Stimulated activated CD8-positive, alpha-beta memory T cell treated with anti-CD3 and anti-CD28 coated beads, Interleukin-7, amount 100 ng/mL, for 1 hour (primary cell): ENCODE results near the gene CD22.

Experiments
- DNase-seq, 2 donors: peaks; one replicate each; pipeline ENCODE4 v3.0.0-alpha.2; 2020; ENCODE audit warnings: low read depth in 2 of 2

Gene CD22

DNA sequence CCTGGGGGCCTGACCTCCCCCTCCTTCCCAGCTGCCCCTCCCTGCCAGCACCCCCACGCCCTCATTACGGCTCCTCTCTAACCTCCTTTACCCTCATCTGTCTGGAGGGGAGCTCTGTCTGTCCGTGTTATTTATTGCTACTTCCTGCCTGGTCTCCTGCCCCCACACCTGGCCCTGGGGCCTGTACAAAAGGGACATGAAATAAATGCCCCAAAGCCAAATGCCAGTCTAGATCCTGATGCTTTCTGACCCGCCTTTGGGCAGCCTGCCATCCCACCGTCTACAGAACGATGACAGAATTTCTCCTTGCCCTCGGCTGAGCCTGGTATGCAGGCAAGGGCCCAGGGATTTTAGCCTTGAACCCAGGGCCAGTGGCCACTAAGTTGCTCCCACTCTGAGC, 15.4 kb upstream of the CD22 start:
- DNase-seq: no peak

- no peak for DNase-seq
Measured at GRCh38 chr19:35314031-35314430, 15.0 kb upstream of the CD22 start.

DNA sequence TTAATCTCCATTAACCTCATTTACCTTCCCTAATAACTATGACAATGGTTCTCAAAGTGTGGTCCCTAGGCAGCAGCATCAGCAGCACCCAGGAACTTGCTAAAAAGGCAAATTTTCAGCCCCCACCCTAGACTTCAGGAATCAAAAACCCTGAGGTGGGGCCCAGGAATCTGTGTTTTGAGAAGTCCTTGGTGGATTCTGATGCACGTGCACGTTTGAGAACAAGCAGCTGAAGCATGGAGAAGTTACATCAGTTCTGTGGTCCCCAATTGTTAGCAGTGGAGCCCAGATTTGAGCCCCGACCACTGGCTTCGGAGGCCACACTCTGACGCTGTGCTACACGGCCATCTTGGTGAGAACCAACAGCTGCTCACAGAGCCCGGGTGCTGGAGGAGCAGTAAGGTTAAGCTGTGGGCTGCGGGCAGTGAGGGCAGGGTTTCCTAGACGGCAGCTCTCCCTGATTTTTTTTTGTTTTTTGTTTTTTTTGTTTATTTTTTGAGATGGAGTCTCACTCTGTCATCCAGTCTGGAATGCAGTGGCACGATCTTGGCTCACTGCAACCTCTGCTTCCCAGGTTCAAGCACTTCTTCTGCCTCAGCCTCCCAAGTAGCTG, 14.0 kb upstream of the CD22 start:
- DNase-seq: no peak

GRCh38 chr19:35315883-35316282, 13.1 kb upstream of the CD22 start:
- no peak for DNase-seq

DNA sequence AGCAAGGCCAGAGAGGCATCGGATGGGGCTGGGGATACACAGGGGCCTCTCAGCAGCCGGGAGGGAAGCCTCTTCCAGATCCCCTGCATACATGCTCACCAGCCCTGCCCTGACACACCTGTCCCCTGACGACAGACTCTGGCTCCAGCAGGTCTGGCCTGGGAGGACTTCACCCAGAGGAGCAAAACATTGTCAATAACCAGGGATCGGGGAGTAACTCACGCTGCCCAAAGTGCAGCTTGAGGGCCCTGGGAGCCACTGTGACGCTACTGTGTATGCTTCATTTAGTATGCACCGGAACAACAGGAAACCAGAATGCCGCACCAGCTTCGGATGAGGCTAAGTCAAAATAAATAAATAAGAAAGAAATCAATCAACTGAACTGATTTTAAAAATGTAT, 12.4 kb upstream of the CD22 start:
- no peak for DNase-seq

GRCh38 chr19:35317464-35318043, 11.4 kb upstream of the CD22 start:
- DNase-seq: no peak

- no peak for DNase-seq
Measured at GRCh38 chr19:35318679-35319448, 10.1 kb upstream of the CD22 start.

DNA sequence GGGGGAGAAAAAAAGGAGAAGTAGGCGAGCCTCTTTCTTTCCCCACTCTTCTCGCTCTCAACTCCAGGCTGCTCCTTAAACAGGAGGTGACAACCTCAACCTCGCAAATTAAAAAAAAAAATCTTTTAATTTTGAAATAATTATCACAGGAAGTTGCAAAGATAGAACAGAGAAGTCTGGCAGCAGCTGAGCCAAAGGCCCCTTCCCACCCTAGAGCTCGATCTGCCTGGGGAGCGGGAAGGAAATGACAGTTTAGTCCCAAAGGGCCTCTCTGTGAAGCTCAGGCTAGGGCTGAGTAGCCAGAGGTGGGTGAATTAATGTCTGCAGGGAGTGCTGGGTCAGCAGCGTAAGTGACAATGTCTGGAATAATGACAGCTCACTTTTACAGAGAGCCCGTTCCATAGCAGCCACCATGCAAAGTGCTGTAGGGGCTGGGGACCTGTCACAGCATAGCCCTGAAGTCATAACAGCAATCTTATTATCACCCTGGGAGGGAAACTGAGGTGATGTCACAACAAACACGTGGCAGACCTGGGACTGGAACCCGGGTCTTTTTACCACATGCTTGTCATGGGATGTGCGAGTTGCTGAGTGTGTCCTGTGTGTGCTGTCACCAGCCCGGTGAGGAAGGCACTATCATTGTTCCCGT, 8.8 kb upstream of the CD22 start:
- DNase-seq: no peak

DNA sequence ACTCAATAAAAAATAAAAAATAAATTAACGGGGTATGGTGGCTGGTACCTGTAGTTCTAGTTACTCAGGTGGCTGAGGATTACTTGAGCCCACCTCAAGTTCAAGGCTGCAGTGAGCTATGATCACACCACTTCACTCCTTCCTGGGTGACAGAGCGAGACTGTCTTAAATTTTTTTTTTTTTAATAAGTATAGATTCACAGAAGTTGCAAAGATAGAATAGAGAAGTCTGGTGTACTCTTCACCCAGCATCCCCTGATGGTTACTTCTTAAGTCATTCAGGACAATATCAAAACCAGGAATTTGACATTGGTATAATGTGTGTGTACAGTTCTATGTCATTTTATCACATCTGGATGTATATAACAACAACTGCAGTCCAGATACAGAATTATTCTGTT, 7.7 kb upstream of the CD22 start:
- DNase-seq: no peak

DNA sequence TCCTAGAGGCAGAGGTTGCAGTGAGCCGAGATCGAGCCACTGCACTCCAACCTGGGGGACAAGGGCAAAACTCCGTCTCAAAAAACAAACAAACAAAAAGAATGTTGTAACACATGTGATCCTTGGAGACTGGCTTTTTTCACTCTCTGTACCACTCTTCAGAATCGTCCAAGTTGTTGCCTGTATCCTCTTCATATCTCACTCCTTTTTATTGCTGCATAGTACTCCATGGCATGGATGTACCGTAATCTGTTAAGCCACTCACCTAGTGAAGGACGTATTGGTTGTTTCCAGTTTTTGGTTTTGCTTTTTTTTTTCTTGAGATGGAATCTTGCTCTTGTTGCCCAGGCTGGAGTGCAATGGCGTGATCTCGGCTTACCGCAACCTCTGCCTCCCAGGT, 7.0 kb upstream of the CD22 start:
- DNase-seq: no peak

- no peak for DNase-seq
Measured at GRCh38 chr19:35327642-35328041, 1.3 kb upstream of the CD22 start.

GRCh38 chr19:35329323-35329722, 336 bp downstream of the CD22 start:
- no peak for DNase-seq

- no peak for DNase-seq
Measured at GRCh38 chr19:35330475-35330874, 1.5 kb downstream of the CD22 start.

- no peak for DNase-seq
Measured at GRCh38 chr19:35331551-35332214, 2.7 kb downstream of the CD22 start.

GRCh38 chr19:35332817-35333216, 3.8 kb downstream of the CD22 start:
- no peak for DNase-seq

GRCh38 chr19:35334144-35334753, 5.3 kb downstream of the CD22 start:
- no peak for DNase-seq

- DNase-seq: no peak
Measured at GRCh38 chr19:35336166-35336955, 7.4 kb downstream of the CD22 start.

DNA sequence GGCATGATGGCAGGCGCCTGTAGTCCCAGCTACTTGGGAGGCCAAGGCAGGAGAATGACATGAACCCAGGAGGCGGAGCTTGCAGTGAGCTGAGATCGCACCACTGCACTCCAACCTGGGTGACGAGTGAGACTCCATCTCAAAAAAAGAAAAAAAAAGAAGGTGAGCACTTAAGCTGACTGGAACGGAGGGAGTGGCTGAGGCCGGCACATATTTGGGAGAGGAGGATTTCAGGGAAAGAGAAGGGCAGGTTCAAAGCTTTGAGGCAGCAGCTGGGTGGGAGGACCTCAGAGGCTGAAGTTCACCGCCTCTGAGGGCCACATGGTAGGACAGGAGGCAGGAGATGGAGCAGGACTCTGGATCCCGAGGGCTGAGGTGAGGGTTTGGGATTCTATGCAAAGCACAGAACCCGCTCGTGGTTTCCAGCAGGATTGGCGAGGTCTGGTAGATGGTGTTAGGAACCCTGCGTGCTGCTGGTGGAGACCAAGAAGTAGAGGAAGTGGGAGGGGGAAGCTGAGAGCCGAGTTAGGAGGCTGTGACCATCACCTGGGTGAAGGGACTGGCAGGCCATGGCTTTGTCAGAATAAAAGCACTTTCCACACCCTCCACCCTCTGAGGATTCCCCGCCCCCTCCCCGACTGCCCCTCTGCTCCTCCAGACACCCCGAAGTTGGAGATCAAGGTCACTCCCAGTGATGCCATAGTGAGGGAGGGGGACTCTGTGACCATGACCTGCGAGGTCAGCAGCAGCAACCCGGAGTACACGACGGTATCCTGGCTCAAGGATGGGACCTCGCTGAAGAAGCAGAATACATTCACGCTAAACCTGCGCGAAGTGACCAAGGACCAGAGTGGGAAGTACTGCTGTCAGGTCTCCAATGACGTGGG, 8.4 kb downstream of the CD22 start:
- DNase-seq: no peak

DNA sequence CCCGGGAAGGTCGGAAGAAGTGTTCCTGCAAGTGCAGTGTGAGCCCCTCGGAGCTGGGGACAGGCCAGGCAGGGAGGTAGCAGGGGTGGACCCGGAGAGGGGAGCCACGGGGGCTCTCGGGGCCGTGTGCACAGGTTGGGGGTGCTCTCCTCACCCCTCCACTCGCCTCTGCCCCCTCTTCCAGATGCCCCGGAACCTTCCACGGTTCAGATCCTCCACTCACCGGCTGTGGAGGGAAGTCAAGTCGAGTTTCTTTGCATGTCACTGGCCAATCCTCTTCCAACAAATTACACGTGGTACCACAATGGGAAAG, 9.0 kb downstream of the CD22 start:
- no peak for DNase-seq

DNA sequence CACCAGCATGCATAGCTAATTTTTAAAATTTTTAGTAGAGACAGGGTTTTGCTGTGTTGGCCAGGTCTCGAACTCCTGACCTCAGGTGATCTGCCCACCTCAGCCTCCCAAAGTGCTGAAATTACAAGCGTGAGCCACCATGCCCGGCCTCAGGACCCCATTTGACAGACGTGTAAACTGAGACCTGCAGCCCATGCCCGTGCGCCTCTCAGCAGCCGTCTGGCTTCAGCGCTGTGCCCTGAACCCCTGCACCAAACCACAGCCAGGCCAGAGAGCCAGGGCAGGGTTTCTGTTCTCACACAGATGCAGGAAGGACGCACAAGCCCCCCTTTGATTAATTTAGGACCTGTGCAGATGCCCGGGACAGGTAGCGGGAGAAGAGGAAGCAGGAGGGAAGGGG, 11.4 kb downstream of the CD22 start:
- DNase-seq: no peak
